GM12864 (cell line): ENCODE results near the gene SEC22A.

Source experiments
- DNase-seq: peaks from one replicate; pipeline ENCODE4 v3.0.0-alpha.2; 2011; ENCODE audit warnings: low read depth
- H3K4me3 ChIP-seq: 2 replicates; pipeline ENCODE4 v1.5.1; 2011; ENCODE audit warnings: mild to moderate bottlenecking, low read depth, low read length, control low read depth
- TF ChIP-seq, protein P1 (sequence below): IDR thresholded peaks from 2 replicates; pipeline ENCODE4 v1.5.1; 2011; ENCODE audit warnings: low read depth, mild to moderate bottlenecking, moderate library complexity, low read length, control low read depth, inconsistent platforms; ENCODE audit errors: missing control alignments

The SEC22A gene

GRCh38 chr3:123296836-123297626, 95.3 kb downstream of the SEC22A start:
- H3K4me3 ChIP-seq: no peak overlapping the region
- TF ChIP-seq, protein P1, sequence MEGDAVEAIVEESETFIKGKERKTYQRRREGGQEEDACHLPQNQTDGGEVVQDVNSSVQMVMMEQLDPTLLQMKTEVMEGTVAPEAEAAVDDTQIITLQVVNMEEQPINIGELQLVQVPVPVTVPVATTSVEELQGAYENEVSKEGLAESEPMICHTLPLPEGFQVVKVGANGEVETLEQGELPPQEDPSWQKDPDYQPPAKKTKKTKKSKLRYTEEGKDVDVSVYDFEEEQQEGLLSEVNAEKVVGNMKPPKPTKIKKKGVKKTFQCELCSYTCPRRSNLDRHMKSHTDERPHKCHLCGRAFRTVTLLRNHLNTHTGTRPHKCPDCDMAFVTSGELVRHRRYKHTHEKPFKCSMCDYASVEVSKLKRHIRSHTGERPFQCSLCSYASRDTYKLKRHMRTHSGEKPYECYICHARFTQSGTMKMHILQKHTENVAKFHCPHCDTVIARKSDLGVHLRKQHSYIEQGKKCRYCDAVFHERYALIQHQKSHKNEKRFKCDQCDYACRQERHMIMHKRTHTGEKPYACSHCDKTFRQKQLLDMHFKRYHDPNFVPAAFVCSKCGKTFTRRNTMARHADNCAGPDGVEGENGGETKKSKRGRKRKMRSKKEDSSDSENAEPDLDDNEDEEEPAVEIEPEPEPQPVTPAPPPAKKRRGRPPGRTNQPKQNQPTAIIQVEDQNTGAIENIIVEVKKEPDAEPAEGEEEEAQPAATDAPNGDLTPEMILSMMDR: no peak
- DNase-seq: no peak

DNA sequence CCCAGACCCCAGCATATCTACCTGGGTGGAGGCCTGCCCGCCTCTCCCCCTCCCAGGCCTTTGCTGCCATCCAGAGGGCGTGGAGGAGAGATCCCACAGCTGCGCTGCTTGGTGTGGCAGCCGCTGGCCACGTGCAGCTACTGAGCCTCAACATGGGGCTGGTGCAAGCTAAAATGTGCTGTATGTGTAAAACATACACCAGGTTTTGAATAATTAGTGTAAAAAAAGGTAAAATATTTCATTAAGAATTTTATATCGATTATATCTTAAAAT, 95.8 kb downstream of the SEC22A start:
- TF ChIP-seq, protein P1: no peak
- DNase-seq: no peak
- H3K4me3 ChIP-seq: no peak overlapping the region

GRCh38 chr3:123298903-123299302, 97.2 kb downstream of the SEC22A start:
- DNase-seq: no peak
- H3K4me3 ChIP-seq: no peak overlapping the region
- TF ChIP-seq, protein P1: no peak

GRCh38 chr3:123299581-123299980, 97.8 kb downstream of the SEC22A start:
- no peak overlapping the region for H3K4me3 ChIP-seq
- no peak for DNase-seq
- TF ChIP-seq, protein P1: no peak

DNA sequence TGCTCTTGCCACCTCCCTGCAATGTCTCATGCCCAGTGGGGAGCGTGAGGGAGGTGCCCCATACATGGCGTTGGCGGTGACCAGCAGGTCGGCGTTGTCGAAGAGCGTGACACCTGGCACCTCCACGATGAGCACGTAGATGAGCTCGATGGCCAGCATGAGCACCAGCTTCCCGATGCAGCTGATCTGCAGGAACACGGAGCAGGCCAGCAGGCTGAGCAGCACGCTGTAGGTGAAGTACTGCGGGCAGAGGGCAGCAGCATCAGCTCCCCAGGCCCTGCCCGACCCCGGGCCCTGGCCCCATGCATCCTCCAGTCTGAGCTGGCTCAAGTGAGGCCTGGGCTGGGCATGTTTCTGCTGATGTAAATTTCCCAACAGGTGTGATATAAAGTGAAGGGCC, 98.3 kb downstream of the SEC22A start:
- TF ChIP-seq, protein P1: no peak
- DNase-seq: no peak
- H3K4me3 ChIP-seq: no peak overlapping the region

- TF ChIP-seq, protein P1: no peak
- DNase-seq: no peak
- H3K4me3 ChIP-seq: no peak overlapping the region
Measured at GRCh38 chr3:123300583-123300982, 98.8 kb downstream of the SEC22A start.

- DNase-seq: no peak
- TF ChIP-seq, protein P1: no peak
- H3K4me3 ChIP-seq: no peak overlapping the region
Measured at GRCh38 chr3:123301331-123302184, 99.8 kb downstream of the SEC22A start.
